Measurements from ENCODE around the gene SS18L1. TPM values are rescaled to one million over a fixed set of nuclear protein-coding genes. Genes with fewer than 3 reads are reported as not detected.

SS18L1 gene
- total and polyA plus RNA-seq, 2 donors (not counting 1 experiment from before 2014, with no cell fraction given), result 4.7 to 7.4 TPM

- no peaks in the 10 kb centered on the region for H3K9me3 ChIP-seq (ENCODE audit: control insufficient read depth, insufficient read depth, low read depth, low read length)
- peaks cover 10% of the 10 kb centered on the region for H3K36me3 ChIP-seq (ENCODE audit: control insufficient read depth, insufficient read depth, low read length)
- DNase-seq (ENCODE audit: low read depth in 2 of 2), result peak; percentile 66 to 70
- peak overlapping the region; percentile 11 for H2AFZ ChIP-seq (ENCODE audit: low read length)
- H3K27me3 ChIP-seq (ENCODE audit: control insufficient read depth, insufficient read depth, low read length), result no peaks in the 10 kb centered on the region
- H3K79me2 ChIP-seq (ENCODE audit: control insufficient read depth, insufficient read depth, low read length), result peaks cover 87% of the 10 kb centered on the region
- H3K9ac ChIP-seq (ENCODE audit: insufficient read depth, low read length), result peak overlapping the region; percentile 92
- peak overlapping the region; percentile 69 for H3K27ac ChIP-seq (ENCODE audit: insufficient read depth, low read length)
- peak overlapping the region; percentile 56 to 77 (median 70) for H3K4me3 ChIP-seq (replicated peaks in 1 of 4; ENCODE audit: control extremely low read depth in 1 of 4, insufficient read depth in 1 of 4, low read depth in 3 of 4, low read length in 4 of 4)
- peaks cover 2% of the 10 kb centered on the region for H4K20me1 ChIP-seq (ENCODE audit: control insufficient read depth, extremely low read depth, insufficient read depth, low read length)
- peaks cover 2% of the 10 kb centered on the region for H3K4me1 ChIP-seq (ENCODE audit: control insufficient read depth, extremely low read depth, insufficient read depth, low read length)
- H3K4me2 ChIP-seq (ENCODE audit: extremely low read depth, insufficient read depth, low read length), result peak overlapping the region; percentile 92
- TF ChIP-seq EZH2 (IDR thresholded peaks at IDR 0.05; ENCODE audit: low read length, missing control alignments) (no peak), CTCF (conservative IDR thresholded peaks at IDR 0.05 in 1 of 2, IDR thresholded peaks at IDR 0.05 in 1 of 2; ENCODE audit: low read depth in 1 of 2, low read length in 2 of 2) (no peak)
Measured at GRCh38 chr20:62143957-62144825, 622 bp downstream of the SS18L1 start.

GRCh38 chr20:62145688-62146018 lies 2.1 kb downstream of the SS18L1 start:
- Histone ChIP-seq H3K9me3 (ENCODE audit: control insufficient read depth, insufficient read depth, low read depth, low read length) (no peaks in the 10 kb centered on the region), H3K9ac (ENCODE audit: insufficient read depth, low read length) (no peak overlapping the region), H3K4me1 (ENCODE audit: control insufficient read depth, extremely low read depth, insufficient read depth, low read length) (peaks cover 2% of the 10 kb centered on the region), H3K27me3 (ENCODE audit: control insufficient read depth, insufficient read depth, low read length) (no peaks in the 10 kb centered on the region), H3K4me3 (replicated peaks in 1 of 4; ENCODE audit: control extremely low read depth in 1 of 4, insufficient read depth in 1 of 4, low read depth in 3 of 4, low read length in 4 of 4) (no peak overlapping the region), H3K4me2 (ENCODE audit: extremely low read depth, insufficient read depth, low read length) (no peak overlapping the region), H3K27ac (ENCODE audit: insufficient read depth, low read length) (no peak overlapping the region), H4K20me1 (ENCODE audit: control insufficient read depth, extremely low read depth, insufficient read depth, low read length) (peaks cover 2% of the 10 kb centered on the region), H2AFZ (ENCODE audit: low read length) (no peak overlapping the region), H3K36me3 (ENCODE audit: control insufficient read depth, insufficient read depth, low read length) (peaks cover 2% of the 10 kb centered on the region), H3K79me2 (ENCODE audit: control insufficient read depth, insufficient read depth, low read length) (peaks cover 85% of the 10 kb centered on the region)
- DNase-seq (ENCODE audit: low read depth in 2 of 2), result no peak
- TF ChIP-seq EZH2 (IDR thresholded peaks at IDR 0.05; ENCODE audit: low read length, missing control alignments) (no peak), CTCF (conservative IDR thresholded peaks at IDR 0.05 in 1 of 2, IDR thresholded peaks at IDR 0.05 in 1 of 2; ENCODE audit: low read depth in 1 of 2, low read length in 2 of 2) (no peak)

GRCh38 chr20:62146019-62146755 lies 2.6 kb downstream of the SS18L1 start:
- no peak for DNase-seq (ENCODE audit: low read depth in 2 of 2)
- peaks cover 2% of the 10 kb centered on the region for H4K20me1 ChIP-seq (ENCODE audit: control insufficient read depth, extremely low read depth, insufficient read depth, low read length)
- no peak overlapping the region for H2AFZ ChIP-seq (ENCODE audit: low read length)
- H3K4me1 ChIP-seq (ENCODE audit: control insufficient read depth, extremely low read depth, insufficient read depth, low read length), result no peaks in the 10 kb centered on the region
- H3K36me3 ChIP-seq (ENCODE audit: control insufficient read depth, insufficient read depth, low read length), result peaks cover 2% of the 10 kb centered on the region
- no peak for TF ChIP-seq CTCF (conservative IDR thresholded peaks at IDR 0.05 in 1 of 2, IDR thresholded peaks at IDR 0.05 in 1 of 2; ENCODE audit: low read depth in 1 of 2, low read length in 2 of 2)
- TF ChIP-seq EZH2 (IDR thresholded peaks at IDR 0.05; ENCODE audit: low read length, missing control alignments), result no peak
- H3K9me3 ChIP-seq (ENCODE audit: control insufficient read depth, insufficient read depth, low read depth, low read length), result no peaks in the 10 kb centered on the region
- H3K4me3 ChIP-seq (replicated peaks in 1 of 4; ENCODE audit: control extremely low read depth in 1 of 4, insufficient read depth in 1 of 4, low read depth in 3 of 4, low read length in 4 of 4), result no peak overlapping the region
- no peak overlapping the region for H3K27ac ChIP-seq (ENCODE audit: insufficient read depth, low read length)
- H3K4me2 ChIP-seq (ENCODE audit: extremely low read depth, insufficient read depth, low read length), result no peak overlapping the region
- no peak overlapping the region for H3K9ac ChIP-seq (ENCODE audit: insufficient read depth, low read length)
- H3K27me3 ChIP-seq (ENCODE audit: control insufficient read depth, insufficient read depth, low read length), result no peaks in the 10 kb centered on the region
- H3K79me2 ChIP-seq (ENCODE audit: control insufficient read depth, insufficient read depth, low read length), result peaks cover 85% of the 10 kb centered on the region

Measured in fibroblast of lung (primary cell).